H9 (cell line): ENCODE measurements around the gene CCDC13. TPM values are rescaled to one million over a fixed set of nuclear protein-coding genes. Genes with fewer than 3 reads are reported as not detected.

Source experiments
- DNase-seq: peaks from one replicate; pipeline ENCODE4 v3.0.0-alpha.2; 2017
- H2AFZ ChIP-seq: one replicate; pipeline ENCODE4 v1.6.1; 2013; ENCODE audit warnings: mild to moderate bottlenecking, low read length, control low read depth, moderate library complexity
- H2AK5ac ChIP-seq: 2 replicates; pipeline ENCODE4 v1.6.1; 2013; ENCODE audit warnings: low read length, control low read depth, mixed read lengths; ENCODE audit not compliant: insufficient read length
- H2BK120ac ChIP-seq: one replicate; pipeline ENCODE4 v1.6.1; 2013; ENCODE audit warnings: low read depth, mild to moderate bottlenecking, low read length, control low read depth, inconsistent platforms; ENCODE audit not compliant: poor library complexity, severe bottlenecking
- H2BK12ac ChIP-seq: 2 replicates; pipeline ENCODE4 v1.6.1; 2013; ENCODE audit warnings: low read length, control low read depth, mixed read lengths, low read depth; ENCODE audit not compliant: insufficient read length
- H2BK15ac ChIP-seq: 2 replicates; pipeline ENCODE4 v1.6.1; 2013; ENCODE audit warnings: low read depth, low read length, control low read depth
- H2BK20ac ChIP-seq: one replicate; pipeline ENCODE4 v1.6.1; 2013; ENCODE audit warnings: low read depth, mild to moderate bottlenecking, low read length, control low read depth, inconsistent platforms; ENCODE audit not compliant: poor library complexity, severe bottlenecking
- H2BK5ac ChIP-seq: 2 replicates; pipeline ENCODE4 v1.6.1; 2013; ENCODE audit warnings: low read length, control low read depth, mixed read lengths; ENCODE audit not compliant: insufficient read length
- H3K14ac ChIP-seq: 2 replicates; pipeline ENCODE4 v1.6.1; 2013; ENCODE audit warnings: low read length, control low read depth; ENCODE audit not compliant: insufficient read depth
- H3K18ac ChIP-seq: 2 replicates; pipeline ENCODE4 v1.6.1; 2013; ENCODE audit warnings: low read depth, mild to moderate bottlenecking, mixed read lengths, low read length, control low read depth; ENCODE audit not compliant: insufficient read length
- H3K23ac ChIP-seq: 2 replicates; pipeline ENCODE4 v1.6.1; 2013; ENCODE audit warnings: low read length, control low read depth, mixed read lengths, low read depth; ENCODE audit not compliant: insufficient read length
- H3K23me2 ChIP-seq: 2 replicates; pipeline ENCODE4 v1.6.1; 2013; ENCODE audit warnings: low read depth, mild to moderate bottlenecking, mixed read lengths, low read length, control low read depth; ENCODE audit not compliant: insufficient read length, poor library complexity, severe bottlenecking
- H3K27ac ChIP-seq: 2 replicates; pipeline ENCODE4 v1.5.1; 2013; ENCODE audit warnings: low read length, control low read depth, mixed read lengths, low read depth; ENCODE audit not compliant: insufficient read length
- H3K27me3 ChIP-seq: 2 replicates; pipeline ENCODE4 v1.6.1; 2013; ENCODE audit warnings: low read length, control low read depth, inconsistent platforms; ENCODE audit not compliant: insufficient read depth
- H3K4ac ChIP-seq: 2 replicates; pipeline ENCODE4 v1.6.1; 2013; ENCODE audit warnings: low read depth, mild to moderate bottlenecking, control low read depth, inconsistent platforms, low read length, moderate library complexity
- H3K4me1 ChIP-seq: 2 replicates; pipeline ENCODE4 v1.6.1; 2013; ENCODE audit warnings: low read length, control low read depth, inconsistent platforms; ENCODE audit not compliant: insufficient read depth
- H3K4me2 ChIP-seq: 2 replicates; pipeline ENCODE4 v1.6.1; 2013; ENCODE audit warnings: low read length, control low read depth, mixed read lengths; ENCODE audit not compliant: insufficient read length, insufficient read depth
- H3K56ac ChIP-seq: 2 replicates; pipeline ENCODE4 v1.6.1; 2013; ENCODE audit warnings: low read depth, mild to moderate bottlenecking, mixed read lengths, low read length, control low read depth; ENCODE audit not compliant: insufficient read length
- H3K79me1 ChIP-seq: 2 replicates; pipeline ENCODE4 v1.6.1; 2013; ENCODE audit warnings: low read depth, mild to moderate bottlenecking, moderate library complexity, low read length, control low read depth, inconsistent platforms; ENCODE audit not compliant: insufficient read depth, poor library complexity, severe bottlenecking
- H3K79me2 ChIP-seq: 2 replicates; pipeline ENCODE4 v1.6.1; 2013; ENCODE audit warnings: low read length, control low read depth, inconsistent platforms; ENCODE audit not compliant: insufficient read depth
- H3K9ac ChIP-seq: 2 replicates; pipeline ENCODE4 v1.6.1; 2013; ENCODE audit warnings: low read length, control low read depth, mixed read lengths; ENCODE audit not compliant: insufficient read length; ENCODE audit errors: extremely low read depth
- H3K9me3 ChIP-seq: one replicate; pipeline ENCODE4 v1.6.1; 2013; ENCODE audit warnings: low read depth, low read length, inconsistent platforms; ENCODE audit not compliant: control insufficient read depth
- H3T11ph ChIP-seq: one replicate; pipeline ENCODE4 v1.6.1; 2013; ENCODE audit warnings: mild to moderate bottlenecking, low read length, control low read depth, inconsistent platforms
- H4K20me1 ChIP-seq: one replicate; pipeline ENCODE4 v1.6.1; 2013; ENCODE audit not compliant: control insufficient read depth, insufficient read length, insufficient read depth
- H4K5ac ChIP-seq: 2 replicates; pipeline ENCODE4 v1.6.1; 2013; ENCODE audit warnings: low read depth, mild to moderate bottlenecking, mixed read lengths, low read length, control low read depth; ENCODE audit not compliant: insufficient read length
- H4K8ac ChIP-seq: replicated peaks from 2 replicates; pipeline ENCODE4 v1.6.1; 2013; ENCODE audit warnings: low read length, control low read depth, mixed read lengths, low read depth; ENCODE audit not compliant: insufficient read length
- H4K91ac ChIP-seq: 2 replicates; pipeline ENCODE4 v1.6.1; 2013; ENCODE audit warnings: low read depth, mild to moderate bottlenecking, moderate library complexity, mixed read lengths, low read length, control low read depth; ENCODE audit not compliant: insufficient read length
- H3K27ac Mint-ChIP-seq, 3 experiments: 2 replicates in 2 of 3; 3 replicates in 1 of 3; pipeline ENCODE4 v1.8.0; 2020 to 2021; ENCODE audit warnings: mixed read lengths in 3 of 3, mild to moderate bottlenecking in 1 of 3, moderate library complexity in 1 of 3
- H3K27me3 Mint-ChIP-seq: 2 replicates; pipeline ENCODE4 v1.8.0; 2021; ENCODE audit warnings: low read depth, mild to moderate bottlenecking, moderate library complexity, mixed read lengths
- H3K36me3 Mint-ChIP-seq, 3 experiments: 2 replicates in 2 of 3; 3 replicates in 1 of 3; pipeline ENCODE4 v1.8.0; 2020 to 2021; ENCODE audit warnings: low read depth in 3 of 3, mixed read lengths in 3 of 3; ENCODE audit not compliant: insufficient read depth in 1 of 3
- H3K4me1 Mint-ChIP-seq, 2 experiments: 2 replicates each; pipeline ENCODE4 v1.8.0; 2020; ENCODE audit warnings: mixed read lengths in 2 of 2
- H3K4me3 Mint-ChIP-seq, 2 experiments: 2 replicates in 1 of 2; 3 replicates in 1 of 2; pipeline ENCODE4 v1.8.0; 2020 to 2021; ENCODE audit warnings: mild to moderate bottlenecking in 2 of 2, mixed read lengths in 2 of 2, moderate library complexity in 1 of 2
- H3K9me3 Mint-ChIP-seq, 2 experiments: 2 replicates in 1 of 2; 3 replicates in 1 of 2; pipeline ENCODE4 v1.8.0; 2020; ENCODE audit warnings: mild to moderate bottlenecking in 2 of 2, mixed read lengths in 2 of 2, moderate library complexity in 1 of 2
- CTCF ChIP-seq: fragments of 200-600 bp; sonication (generic); conservative IDR thresholded peaks from 3 replicates; pipeline ENCODE4 v1.8.0; 2021; ENCODE audit warnings: antibody characterized with exemption, mild to moderate bottlenecking
- WGBS: extraction: QIAGEN DNeasy Blood & Tissue Kit; methylation state at CpG from one replicate; pipeline ENCODE4 v1.1.7; 2013; ENCODE audit warnings: missing lambda C conversion rate, low lambda C conversion rate, mixed read lengths; ENCODE audit not compliant: insufficient read length; ENCODE audit errors: extremely low coverage; 5-methylcytosine and 5-hydroxymethylcytosine counted together
- total RNA-seq: library from RNA; stranded (reverse); gene quantifications from 2 replicates; pipeline ENCODE4 v1.2.1, GENCODE V29; 2021

The CCDC13 gene
- total RNA-seq, 1 experiment from 2014 or later, result not detected

GRCh38 chr3:42723219-42723618 is 49.8 kb downstream of the CCDC13 start:
- Histone ChIP-seq H3K79me1 (no peaks in the 10 kb centered on the region), H2BK20ac (no peak overlapping the region), H2BK5ac (no peak overlapping the region), H3K4me1 (no peaks in the 10 kb centered on the region), H4K8ac (no peak overlapping the region), H4K20me1 (no peaks in the 10 kb centered on the region), H3K56ac (no peak overlapping the region), H3K23ac (no peak overlapping the region), H2BK120ac (no peak overlapping the region), H2BK15ac (no peak overlapping the region), H2BK12ac (no peak overlapping the region), H3K23me2 (no peaks in the 10 kb centered on the region), H3K4ac (no peak overlapping the region), H3K4me2 (no peak overlapping the region), H2AFZ (no peak overlapping the region), H3K27me3 (no peaks in the 10 kb centered on the region), H3K18ac (no peak overlapping the region), H3K9me3 (no peaks in the 10 kb centered on the region), H3T11ph (no peak overlapping the region), H3K79me2 (no peaks in the 10 kb centered on the region), H2AK5ac (no peak overlapping the region), H3K27ac (no peak overlapping the region), H3K9ac (no peak overlapping the region), H4K91ac (no peak overlapping the region), H3K14ac (no peak overlapping the region), H4K5ac (no peak overlapping the region)
- Mint-ChIP-seq H3K9me3 (peaks cover 0 to 2% of the 10 kb centered on the region in 2 experiments; a peak in 1 of 5 replicates), H3K27me3 (peaks cover 2% of the 10 kb centered on the region), H3K27ac (peak overlapping the region in 1 of 3 experiments; percentile 13; a peak in 1 of 7 replicates), H3K36me3 (no peaks in the 10 kb centered on the region; a peak in 1 of 7 replicates), H3K4me1 (peaks cover 8 to 16% of the 10 kb centered on the region in 2 experiments), H3K4me3 (no peak overlapping the region)
- DNase-seq, result no peak
- TF ChIP-seq CTCF, result no peak
- WGBS, result no CpG with 5 or more reads among the region's 2 CpGs

Other genes with a start within 250 kb of the CCDC13 start
- 28.2 and 28.8 TPM in 2 replicates for gene SEC22C, start 191.3 kb downstream of the CCDC13 start, total RNA-seq
- 92.1 and 97.8 TPM in 2 replicates for gene SS18L2, start 182.4 kb downstream of the CCDC13 start, total RNA-seq
- 66.4 and 79.8 TPM in 2 replicates for gene NKTR, start 172.6 kb downstream of the CCDC13 start, total RNA-seq
- gene ZBTB47, start 119.6 kb downstream of the CCDC13 start, total RNA-seq, result 3.6 and 4.2 TPM in 2 replicates
- gene KLHL40, start 87.7 kb downstream of the CCDC13 start, total RNA-seq, result not detected in 2 replicates
- 0.46 TPM in 1 of 2 replicates, not detected in the other for gene HHATL, start 70.5 kb downstream of the CCDC13 start, total RNA-seq
- gene HIGD1A, start 31.2 kb upstream of the CCDC13 start, total RNA-seq, result 77.6 and 84.2 TPM in 2 replicates
- gene ACKR2, start 36.2 kb upstream of the CCDC13 start, total RNA-seq, result 0.13 TPM in 1 of 2 replicates, not detected in the other
- gene CYP8B1, start 102.6 kb upstream of the CCDC13 start, total RNA-seq, result not detected in 2 replicates
- gene ZNF662, start 132.9 kb upstream of the CCDC13 start, total RNA-seq, result not detected in 2 replicates
- 5.3 and 5.4 TPM in 2 replicates for gene GASK1A, start 206.1 kb upstream of the CCDC13 start, total RNA-seq